Astrocyte of the cerebellum (primary cell): ENCODE results near the gene VEZF1.

Experiments used
- DNase-seq: peaks from one replicate; pipeline ENCODE4 v3.0.0-alpha.2; 2011; ENCODE audit warnings: low read depth
- H3K4me3 ChIP-seq: 2 replicates; pipeline ENCODE4 v1.5.1; 2011; ENCODE audit warnings: mild to moderate bottlenecking, low read depth, low read length, moderate library complexity
- CTCF ChIP-seq: IDR thresholded peaks from 2 replicates; pipeline ENCODE4 v1.5.1; 2012; ENCODE audit warnings: low read length, low read depth, moderate library complexity, mild to moderate bottlenecking; ENCODE audit errors: missing control alignments
- in situ Hi-C: cut with HindIII; loops from 2 replicates; pipeline ENCODE4 v1.10.0; 2017; ENCODE audit warnings: low sequenced_read_pairs

Gene VEZF1

GRCh38 chr17:57949649-57950048, 38.4 kb downstream of the VEZF1 start:
- no peak for TF ChIP-seq CTCF
- in situ Hi-C loops, result no loop called here
- no peak for DNase-seq
- no peak overlapping the region for H3K4me3 ChIP-seq

GRCh38 chr17:57948555-57949420, 39.3 kb downstream of the VEZF1 start:
- DNase-seq, result peak; percentile 88
- in situ Hi-C loops, result no loop called here
- H3K4me3 ChIP-seq, result no peak overlapping the region
- TF ChIP-seq CTCF, result no peak

DNA sequence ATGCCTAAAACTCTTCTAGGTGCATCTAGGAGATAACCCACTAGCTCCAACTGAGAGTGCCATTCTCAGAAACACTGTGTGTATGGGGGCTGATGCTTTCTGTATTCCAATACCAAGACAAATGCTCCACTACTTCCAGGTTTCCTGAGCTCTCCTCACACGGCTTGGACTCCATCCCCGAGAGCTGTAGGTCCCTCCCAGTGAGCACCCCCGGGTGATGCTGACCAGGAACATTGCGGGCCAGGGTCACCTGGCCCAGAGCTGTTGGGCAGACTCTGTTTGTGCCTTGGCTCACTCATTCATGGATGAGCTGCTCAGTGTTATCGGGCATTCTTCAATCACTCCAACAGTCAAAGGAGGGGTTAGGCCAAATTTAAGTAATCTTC, 39.9 kb downstream of the VEZF1 start:
- in situ Hi-C loops, result no loop called here
- H3K4me3 ChIP-seq, result no peak overlapping the region
- no peak for DNase-seq
- no peak for TF ChIP-seq CTCF

DNA sequence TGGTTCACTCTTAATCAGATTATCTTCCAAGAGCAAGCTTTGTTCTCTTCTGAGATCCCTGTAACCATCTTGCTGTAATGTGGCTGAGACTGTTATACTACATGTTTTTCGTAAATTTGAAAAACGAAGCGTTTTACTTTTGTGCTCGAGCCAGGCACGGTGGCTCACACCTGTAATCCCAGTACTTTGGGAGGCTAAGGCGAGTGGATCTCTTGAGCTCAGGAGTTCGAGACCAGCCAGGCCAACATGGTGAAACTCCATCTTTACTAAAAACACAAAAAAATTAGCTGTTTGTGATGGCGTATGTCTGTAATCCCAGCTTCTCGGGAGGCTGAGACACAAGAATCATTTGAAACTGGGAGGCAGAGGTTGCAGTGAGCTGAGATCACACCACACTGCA, 40.7 kb downstream of the VEZF1 start:
- TF ChIP-seq CTCF, result no peak
- in situ Hi-C loops, result no loop called here
- no peak for DNase-seq
- H3K4me3 ChIP-seq, result no peak overlapping the region

DNA sequence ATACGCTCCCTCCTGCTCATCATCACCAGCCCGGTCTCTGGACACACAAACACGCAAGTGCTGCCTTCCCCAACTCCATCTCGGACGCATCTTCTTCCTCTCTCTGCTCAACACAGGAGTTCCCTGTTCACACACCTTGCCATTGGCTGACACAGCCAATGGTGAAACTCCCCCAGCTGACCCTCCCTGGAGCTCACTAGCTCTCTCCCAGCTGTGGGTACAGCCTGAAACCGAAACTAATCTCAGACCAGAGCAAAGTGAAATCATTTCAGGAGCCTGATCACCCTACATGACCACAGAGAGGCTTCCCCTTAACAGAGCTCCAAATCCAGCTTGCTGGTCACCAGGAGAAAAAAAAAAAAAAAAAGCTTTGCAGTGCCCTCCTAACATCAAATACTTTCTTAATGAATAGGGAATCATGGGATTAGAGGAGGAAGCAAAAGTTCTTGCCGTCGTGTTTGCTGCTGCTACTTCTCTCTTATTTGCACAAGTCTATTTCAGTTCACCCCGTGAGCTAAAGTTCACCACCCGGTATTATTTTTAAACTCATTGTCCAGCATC, 41.2 kb downstream of the VEZF1 start:
- in situ Hi-C loops, result no loop called here
- TF ChIP-seq CTCF, result no peak
- H3K4me3 ChIP-seq, result no peak overlapping the region
- DNase-seq, result peak; percentile 79

DNA sequence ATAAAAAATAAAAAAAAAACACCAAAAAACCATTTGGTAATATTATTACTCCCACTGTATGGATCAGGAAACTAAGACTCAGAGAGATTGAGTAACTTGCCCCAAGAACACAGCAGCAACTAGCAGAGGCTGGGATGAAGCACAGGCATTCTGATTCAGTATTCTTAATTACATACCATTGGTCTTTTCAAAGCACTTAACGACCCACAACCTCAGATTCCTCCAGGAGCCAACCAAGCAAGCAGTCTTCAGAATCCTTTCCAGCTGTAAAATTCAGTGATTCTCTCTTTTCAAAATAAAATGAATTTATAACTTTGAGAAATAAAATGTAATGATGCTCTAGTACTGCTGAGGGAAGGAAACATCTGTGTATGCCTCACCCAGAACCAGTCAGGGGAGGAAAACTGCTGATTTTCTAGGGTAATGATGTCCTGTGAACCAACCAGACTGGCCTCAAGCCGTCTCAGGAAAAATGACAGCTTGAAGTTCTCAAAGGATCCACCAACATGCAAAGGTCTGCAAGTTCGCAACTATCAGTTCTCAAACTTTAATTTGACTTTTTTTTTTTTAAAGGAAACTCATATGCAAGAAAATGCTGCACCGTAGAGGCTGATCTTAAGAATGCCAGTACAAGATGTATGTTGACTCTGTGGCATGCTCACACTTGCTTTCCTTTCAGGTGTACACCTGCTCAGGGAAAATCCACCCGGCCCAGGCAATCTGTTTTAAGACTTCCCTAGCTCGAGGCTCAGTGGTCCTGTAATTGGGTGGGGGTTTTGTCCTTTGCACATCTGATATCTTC, 41.9 kb downstream of the VEZF1 start:
- no peak for DNase-seq
- in situ Hi-C loops, result no loop called here
- H3K4me3 ChIP-seq, result no peak overlapping the region
- no peak for TF ChIP-seq CTCF
